H9 (cell line): Measurements from ENCODE around the gene TSPAN11. TPM values are rescaled to one million over a fixed set of nuclear protein-coding genes. Genes with fewer than 3 reads are reported as not detected.

Experiments
- DNase-seq: peaks from one replicate; pipeline ENCODE4 v3.0.0-alpha.2; 2017
- H2AFZ ChIP-seq: one replicate; pipeline ENCODE4 v1.6.1; 2013; ENCODE audit warnings: mild to moderate bottlenecking, low read length, control low read depth, moderate library complexity
- H2AK5ac ChIP-seq: 2 replicates; pipeline ENCODE4 v1.6.1; 2013; ENCODE audit warnings: low read length, control low read depth, mixed read lengths; ENCODE audit not compliant: insufficient read length
- H2BK120ac ChIP-seq: one replicate; pipeline ENCODE4 v1.6.1; 2013; ENCODE audit warnings: low read depth, mild to moderate bottlenecking, low read length, control low read depth, inconsistent platforms; ENCODE audit not compliant: poor library complexity, severe bottlenecking
- H2BK12ac ChIP-seq: 2 replicates; pipeline ENCODE4 v1.6.1; 2013; ENCODE audit warnings: low read length, control low read depth, mixed read lengths, low read depth; ENCODE audit not compliant: insufficient read length
- H2BK15ac ChIP-seq: 2 replicates; pipeline ENCODE4 v1.6.1; 2013; ENCODE audit warnings: low read depth, low read length, control low read depth
- H2BK20ac ChIP-seq: one replicate; pipeline ENCODE4 v1.6.1; 2013; ENCODE audit warnings: low read depth, mild to moderate bottlenecking, low read length, control low read depth, inconsistent platforms; ENCODE audit not compliant: poor library complexity, severe bottlenecking
- H2BK5ac ChIP-seq: 2 replicates; pipeline ENCODE4 v1.6.1; 2013; ENCODE audit warnings: low read length, control low read depth, mixed read lengths; ENCODE audit not compliant: insufficient read length
- H3K14ac ChIP-seq: 2 replicates; pipeline ENCODE4 v1.6.1; 2013; ENCODE audit warnings: low read length, control low read depth; ENCODE audit not compliant: insufficient read depth
- H3K18ac ChIP-seq: 2 replicates; pipeline ENCODE4 v1.6.1; 2013; ENCODE audit warnings: low read depth, mild to moderate bottlenecking, mixed read lengths, low read length, control low read depth; ENCODE audit not compliant: insufficient read length
- H3K23ac ChIP-seq: 2 replicates; pipeline ENCODE4 v1.6.1; 2013; ENCODE audit warnings: low read length, control low read depth, mixed read lengths, low read depth; ENCODE audit not compliant: insufficient read length
- H3K23me2 ChIP-seq: 2 replicates; pipeline ENCODE4 v1.6.1; 2013; ENCODE audit warnings: low read depth, mild to moderate bottlenecking, mixed read lengths, low read length, control low read depth; ENCODE audit not compliant: insufficient read length, poor library complexity, severe bottlenecking
- H3K27ac ChIP-seq: 2 replicates; pipeline ENCODE4 v1.5.1; 2013; ENCODE audit warnings: low read length, control low read depth, mixed read lengths, low read depth; ENCODE audit not compliant: insufficient read length
- H3K27me3 ChIP-seq: 2 replicates; pipeline ENCODE4 v1.6.1; 2013; ENCODE audit warnings: low read length, control low read depth, inconsistent platforms; ENCODE audit not compliant: insufficient read depth
- H3K4ac ChIP-seq: 2 replicates; pipeline ENCODE4 v1.6.1; 2013; ENCODE audit warnings: low read depth, mild to moderate bottlenecking, control low read depth, inconsistent platforms, low read length, moderate library complexity
- H3K4me1 ChIP-seq: 2 replicates; pipeline ENCODE4 v1.6.1; 2013; ENCODE audit warnings: low read length, control low read depth, inconsistent platforms; ENCODE audit not compliant: insufficient read depth
- H3K4me2 ChIP-seq: 2 replicates; pipeline ENCODE4 v1.6.1; 2013; ENCODE audit warnings: low read length, control low read depth, mixed read lengths; ENCODE audit not compliant: insufficient read length, insufficient read depth
- H3K56ac ChIP-seq: 2 replicates; pipeline ENCODE4 v1.6.1; 2013; ENCODE audit warnings: low read depth, mild to moderate bottlenecking, mixed read lengths, low read length, control low read depth; ENCODE audit not compliant: insufficient read length
- H3K79me1 ChIP-seq: 2 replicates; pipeline ENCODE4 v1.6.1; 2013; ENCODE audit warnings: low read depth, mild to moderate bottlenecking, moderate library complexity, low read length, control low read depth, inconsistent platforms; ENCODE audit not compliant: insufficient read depth, poor library complexity, severe bottlenecking
- H3K79me2 ChIP-seq: 2 replicates; pipeline ENCODE4 v1.6.1; 2013; ENCODE audit warnings: low read length, control low read depth, inconsistent platforms; ENCODE audit not compliant: insufficient read depth
- H3K9ac ChIP-seq: 2 replicates; pipeline ENCODE4 v1.6.1; 2013; ENCODE audit warnings: low read length, control low read depth, mixed read lengths; ENCODE audit not compliant: insufficient read length; ENCODE audit errors: extremely low read depth
- H3K9me3 ChIP-seq: one replicate; pipeline ENCODE4 v1.6.1; 2013; ENCODE audit warnings: low read depth, low read length, inconsistent platforms; ENCODE audit not compliant: control insufficient read depth
- H3T11ph ChIP-seq: one replicate; pipeline ENCODE4 v1.6.1; 2013; ENCODE audit warnings: mild to moderate bottlenecking, low read length, control low read depth, inconsistent platforms
- H4K20me1 ChIP-seq: one replicate; pipeline ENCODE4 v1.6.1; 2013; ENCODE audit not compliant: control insufficient read depth, insufficient read length, insufficient read depth
- H4K5ac ChIP-seq: 2 replicates; pipeline ENCODE4 v1.6.1; 2013; ENCODE audit warnings: low read depth, mild to moderate bottlenecking, mixed read lengths, low read length, control low read depth; ENCODE audit not compliant: insufficient read length
- H4K8ac ChIP-seq: replicated peaks from 2 replicates; pipeline ENCODE4 v1.6.1; 2013; ENCODE audit warnings: low read length, control low read depth, mixed read lengths, low read depth; ENCODE audit not compliant: insufficient read length
- H4K91ac ChIP-seq: 2 replicates; pipeline ENCODE4 v1.6.1; 2013; ENCODE audit warnings: low read depth, mild to moderate bottlenecking, moderate library complexity, mixed read lengths, low read length, control low read depth; ENCODE audit not compliant: insufficient read length
- H3K27ac Mint-ChIP-seq, 3 experiments: 2 replicates in 2 of 3; 3 replicates in 1 of 3; pipeline ENCODE4 v1.8.0; 2020 to 2021; ENCODE audit warnings: mixed read lengths in 3 of 3, mild to moderate bottlenecking in 1 of 3, moderate library complexity in 1 of 3
- H3K27me3 Mint-ChIP-seq: 2 replicates; pipeline ENCODE4 v1.8.0; 2021; ENCODE audit warnings: low read depth, mild to moderate bottlenecking, moderate library complexity, mixed read lengths
- H3K36me3 Mint-ChIP-seq, 3 experiments: 2 replicates in 2 of 3; 3 replicates in 1 of 3; pipeline ENCODE4 v1.8.0; 2020 to 2021; ENCODE audit warnings: low read depth in 3 of 3, mixed read lengths in 3 of 3; ENCODE audit not compliant: insufficient read depth in 1 of 3
- H3K4me1 Mint-ChIP-seq, 2 experiments: 2 replicates each; pipeline ENCODE4 v1.8.0; 2020; ENCODE audit warnings: mixed read lengths in 2 of 2
- H3K4me3 Mint-ChIP-seq, 2 experiments: 2 replicates in 1 of 2; 3 replicates in 1 of 2; pipeline ENCODE4 v1.8.0; 2020 to 2021; ENCODE audit warnings: mild to moderate bottlenecking in 2 of 2, mixed read lengths in 2 of 2, moderate library complexity in 1 of 2
- H3K9me3 Mint-ChIP-seq, 2 experiments: 2 replicates in 1 of 2; 3 replicates in 1 of 2; pipeline ENCODE4 v1.8.0; 2020; ENCODE audit warnings: mild to moderate bottlenecking in 2 of 2, mixed read lengths in 2 of 2, moderate library complexity in 1 of 2
- CTCF ChIP-seq: fragments of 200-600 bp; sonication (generic); conservative IDR thresholded peaks from 3 replicates; pipeline ENCODE4 v1.8.0; 2021; ENCODE audit warnings: antibody characterized with exemption, mild to moderate bottlenecking
- WGBS: extraction: QIAGEN DNeasy Blood & Tissue Kit; methylation state at CpG from one replicate; pipeline ENCODE4 v1.1.7; 2013; ENCODE audit warnings: missing lambda C conversion rate, low lambda C conversion rate, mixed read lengths; ENCODE audit not compliant: insufficient read length; ENCODE audit errors: extremely low coverage; 5-methylcytosine and 5-hydroxymethylcytosine counted together
- total RNA-seq: library from RNA; stranded (reverse); gene quantifications from 2 replicates; pipeline ENCODE4 v1.2.1, GENCODE V29; 2021

Gene TSPAN11
- total RNA-seq, 1 experiment from 2014 or later, result 4.2 TPM

GRCh38 chr12:30994274-30994673, 67.7 kb downstream of the TSPAN11 start:
- H2AK5ac ChIP-seq, result no peak overlapping the region
- no peak overlapping the region for H3T11ph ChIP-seq
- no peaks in the 10 kb centered on the region for H3K79me1 ChIP-seq
- H3K56ac ChIP-seq, result no peak overlapping the region
- no peak overlapping the region for H3K4ac ChIP-seq
- no peak overlapping the region for H2BK120ac ChIP-seq
- DNase-seq, result no peak
- no peak overlapping the region for H2BK12ac ChIP-seq
- H3K9me3 ChIP-seq, result no peaks in the 10 kb centered on the region
- no peaks in the 10 kb centered on the region; the same call in 1 of the 2 replicates for H3K27me3 Mint-ChIP-seq
- no peaks in the 10 kb centered on the region for H3K23me2 ChIP-seq
- no peak overlapping the region for H2BK5ac ChIP-seq
- H3K4me1 ChIP-seq, result no peaks in the 10 kb centered on the region
- H3K4me1 Mint-ChIP-seq, result peaks cover 5 to 10% of the 10 kb centered on the region in 2 experiments; a peak in 3 of 4 replicates
- no peak overlapping the region for H2BK20ac ChIP-seq
- WGBS, result no CpG with 5 or more reads among the region's 13 CpGs
- peaks cover 0 to 3% (median 0%) of the 10 kb centered on the region in 3 experiments; a peak in 1 of 7 replicates for H3K36me3 Mint-ChIP-seq
- no peak overlapping the region for H3K4me2 ChIP-seq
- H3K4me3 Mint-ChIP-seq, result no peak overlapping the region
- no peaks in the 10 kb centered on the region for H3K9me3 Mint-ChIP-seq
- H2AFZ ChIP-seq, result no peak overlapping the region
- no peaks in the 10 kb centered on the region for H3K79me2 ChIP-seq
- no peaks in the 10 kb centered on the region for H3K27me3 ChIP-seq
- H4K20me1 ChIP-seq, result no peaks in the 10 kb centered on the region
- no peak overlapping the region for H4K91ac ChIP-seq
- H3K14ac ChIP-seq, result no peak overlapping the region
- TF ChIP-seq CTCF, result no peak
- H4K8ac ChIP-seq, result no peak overlapping the region
- H3K9ac ChIP-seq, result no peak overlapping the region
- H3K27ac ChIP-seq, result no peak overlapping the region
- no peak overlapping the region for H2BK15ac ChIP-seq
- H4K5ac ChIP-seq, result no peak overlapping the region
- H3K27ac Mint-ChIP-seq, result no peak overlapping the region; a peak in 1 of 7 replicates
- no peak overlapping the region for H3K23ac ChIP-seq
- no peak overlapping the region for H3K18ac ChIP-seq
